CD8-positive, alpha-beta memory T cell (primary cell): ENCODE results near the gene RPRD1A. TPM values are rescaled to one million over a fixed set of nuclear protein-coding genes. Genes with fewer than 3 reads are reported as not detected.
"Not testable (repeated sequence)": the region's sequence is repeated elsewhere in the genome, so short reads cannot be mapped to it uniquely, and the experiment has no call there.

Experiments
- CTCF ChIA-PET: fragments of 350-600 bp; sonication (Branson Sonifier 250); formaldehyde crosslinking; loops from one replicate; lab custom pipeline; 2021; ENCODE audit warnings: antibody characterized with exemption; lab: Charles Lee
- POLR2A ChIA-PET: fragments of 350-600 bp; sonication (Branson Sonifier 250); formaldehyde crosslinking; loops from one replicate; lab custom pipeline; 2021; ENCODE audit warnings: antibody characterized with exemption; lab: Charles Lee
- DNase-seq, 5 donors: peaks; one replicate each; pipeline versions ENCODE4 v3.0.0 to v3.0.0-alpha.2; 2020 to 2022; ENCODE audit warnings: mixed read lengths in 1 of 5
- H3K27ac ChIP-seq: one replicate; pipeline ENCODE4 v1.7.0; 2013; ENCODE audit warnings: low read depth, mild to moderate bottlenecking, low read length, moderate library complexity
- H3K27me3 ChIP-seq: 2 replicates; pipeline ENCODE4 v1.7.0; 2013; ENCODE audit warnings: low read length, mild to moderate bottlenecking; ENCODE audit not compliant: insufficient read depth, poor library complexity, severe bottlenecking
- H3K36me3 ChIP-seq: 2 replicates; pipeline ENCODE4 v1.7.0; 2013; ENCODE audit warnings: mild to moderate bottlenecking, low read length, moderate library complexity; ENCODE audit not compliant: insufficient read depth
- H3K4me1 ChIP-seq: 2 replicates; pipeline ENCODE4 v1.7.0; 2013; ENCODE audit warnings: mild to moderate bottlenecking, low read length, moderate library complexity; ENCODE audit not compliant: insufficient read depth
- H3K4me3 ChIP-seq: 2 replicates; pipeline ENCODE4 v1.7.0; 2013; ENCODE audit warnings: mild to moderate bottlenecking, low read length
- H3K9me3 ChIP-seq: 2 replicates; pipeline ENCODE4 v1.7.0; 2013; ENCODE audit warnings: mild to moderate bottlenecking, low read length
- H3K27ac Mint-ChIP-seq, 8 donors: one replicate each; pipeline ENCODE4 v1.8.0; 2020 to 2021; ENCODE audit warnings: mixed read lengths in 8 of 8, mild to moderate bottlenecking in 6 of 8, inconsistent platforms in 3 of 8, moderate library complexity in 3 of 8
- H3K27me3 Mint-ChIP-seq, 2 donors: one replicate each; pipeline ENCODE4 v1.8.0; 2020 to 2021; ENCODE audit warnings: mixed read lengths in 2 of 2, mild to moderate bottlenecking in 1 of 2, moderate library complexity in 1 of 2
- H3K36me3 Mint-ChIP-seq, 3 donors: one replicate each; pipeline ENCODE4 v1.8.0; 2020 to 2021; ENCODE audit warnings: mixed read lengths in 3 of 3, inconsistent platforms in 1 of 3, mild to moderate bottlenecking in 1 of 3
- H3K4me1 Mint-ChIP-seq, 3 donors: one replicate each; pipeline ENCODE4 v1.8.0; 2020 to 2021; ENCODE audit warnings: mixed read lengths in 3 of 3, inconsistent platforms in 1 of 3, mild to moderate bottlenecking in 1 of 3
- H3K4me3 Mint-ChIP-seq, 7 donors: one replicate each; pipeline ENCODE4 v1.8.0; 2020 to 2021; ENCODE audit warnings: mixed read lengths in 7 of 7, mild to moderate bottlenecking in 6 of 7, moderate library complexity in 4 of 7, inconsistent platforms in 2 of 7
- H3K9me3 Mint-ChIP-seq, 5 donors: one replicate each; pipeline ENCODE4 v1.8.0; 2020 to 2022; ENCODE audit warnings: mixed read lengths in 5 of 5, mild to moderate bottlenecking in 3 of 5, moderate library complexity in 2 of 5, inconsistent platforms in 1 of 5
- polyA plus RNA-seq: library from polyadenylated mRNA; unstranded; fragments of 300-500 nt; fragmentation: Illumina TruSeq; gene quantifications from one replicate; pipeline ENCODE4 v1.2.3, GENCODE V29; 2021
- total RNA-seq, 2 experiments: library from RNA; stranded (reverse); gene quantifications; one replicate each; pipeline ENCODE4 v1.2.3, GENCODE V29; 2021

Gene RPRD1A
- total and polyA plus RNA-seq, 3 experiments from 2014 or later: 8.7 to 23.5 (median 22.0) TPM

DNA sequence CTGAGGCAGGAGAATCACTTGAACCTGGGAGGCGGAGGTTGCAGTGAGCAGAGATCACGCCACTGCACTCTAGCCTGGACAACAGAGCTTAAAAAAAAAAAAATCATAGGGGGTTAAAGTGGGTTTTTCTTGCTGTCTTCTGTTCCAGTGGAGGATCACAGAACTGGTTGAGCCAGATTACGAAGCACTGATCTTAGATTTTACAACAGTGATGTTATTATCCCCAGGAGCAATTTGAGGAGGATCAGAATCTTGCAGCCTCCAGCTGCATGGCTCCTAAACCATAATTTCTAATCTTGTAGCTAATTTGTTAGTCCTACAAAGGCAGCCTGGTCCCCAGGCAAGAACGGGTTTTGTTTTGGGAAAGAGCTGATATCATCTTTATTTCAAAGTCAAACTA, 99.5 kb downstream of the RPRD1A start:
- H3K9me3 Mint-ChIP-seq, H3K9me3 ChIP-seq, H3K27me3 Mint-ChIP-seq, H3K36me3 ChIP-seq, H3K27ac ChIP-seq, DNase-seq, H3K4me3 ChIP-seq, H3K27me3 ChIP-seq: not testable (repeated sequence)
- peak overlapping the region in 1 of 7 donors; percentile 56 for H3K4me3 Mint-ChIP-seq
- ChIA-PET CTCF (interaction anchor here (1.3 kb wide), 1 partner anchor 17 kb away, joined by 4 read pairs; no protein-coding TSS in a partner anchor), POLR2A (interaction anchor here (0.6 kb wide), 1 partner anchor 678 kb away, joined by 3 read pairs; the partner anchor contains the start of gene ZSCAN30)
- H3K27ac Mint-ChIP-seq: peak overlapping the region in 3 of 8 donors; percentile 42 to 79 (median 79)
- H3K4me1 Mint-ChIP-seq: peaks cover 26 to 32% (median 32%) of the 10 kb centered on the region in 3 donors
- peaks cover 28% of the 10 kb centered on the region for H3K4me1 ChIP-seq
- peaks cover 5 to 12% (median 9%) of the 10 kb centered on the region in 3 donors for H3K36me3 Mint-ChIP-seq

GRCh38 chr18:35964319-35964718, 103.0 kb downstream of the RPRD1A start:
- peaks cover 6 to 11% (median 6%) of the 10 kb centered on the region in 3 donors for H3K4me1 Mint-ChIP-seq
- H3K27me3 Mint-ChIP-seq: peaks cover 1 to 6% of the 10 kb centered on the region in 2 donors
- no peak overlapping the region for H3K4me3 ChIP-seq
- H3K4me3 Mint-ChIP-seq: no peak overlapping the region
- CTCF ChIA-PET: no interaction called here
- H3K27ac Mint-ChIP-seq: no peak overlapping the region
- no peak overlapping the region for H3K27ac ChIP-seq
- peaks cover 0 to 7% (median 5%) of the 10 kb centered on the region in 3 donors for H3K36me3 Mint-ChIP-seq
- H3K4me1 ChIP-seq: peaks cover 8% of the 10 kb centered on the region
- H3K9me3 Mint-ChIP-seq: peaks cover 0 to 5% (median 2%) of the 10 kb centered on the region in 5 donors
- H3K9me3 ChIP-seq: no peaks in the 10 kb centered on the region
- POLR2A ChIA-PET: no interaction called here
- DNase-seq: no peak
- H3K36me3 ChIP-seq: no peaks in the 10 kb centered on the region
- H3K27me3 ChIP-seq: no peaks in the 10 kb centered on the region

GRCh38 chr18:35962320-35962719, 105.0 kb downstream of the RPRD1A start:
- Histone ChIP-seq H3K4me1 (no peaks in the 10 kb centered on the region), H3K4me3 (no peak overlapping the region), H3K36me3 (no peaks in the 10 kb centered on the region), H3K9me3 (no peaks in the 10 kb centered on the region), H3K27me3 (no peaks in the 10 kb centered on the region), H3K27ac (no peak overlapping the region)
- H3K4me3 Mint-ChIP-seq: no peak overlapping the region
- DNase-seq: no peak
- ChIA-PET POLR2A (no interaction called here), CTCF (interaction anchor here (1.1 kb wide), 1 partner anchor 12 kb away, joined by 5 read pairs; no protein-coding TSS in a partner anchor)
- no peak overlapping the region for H3K27ac Mint-ChIP-seq
- H3K9me3 Mint-ChIP-seq: peaks cover 0 to 6% (median 4%) of the 10 kb centered on the region in 5 donors
- H3K27me3 Mint-ChIP-seq: peaks cover 2 to 21% of the 10 kb centered on the region in 2 donors
- peaks cover 0 to 6% (median 5%) of the 10 kb centered on the region in 3 donors for H3K36me3 Mint-ChIP-seq
- H3K4me1 Mint-ChIP-seq: no peaks in the 10 kb centered on the region

DNA sequence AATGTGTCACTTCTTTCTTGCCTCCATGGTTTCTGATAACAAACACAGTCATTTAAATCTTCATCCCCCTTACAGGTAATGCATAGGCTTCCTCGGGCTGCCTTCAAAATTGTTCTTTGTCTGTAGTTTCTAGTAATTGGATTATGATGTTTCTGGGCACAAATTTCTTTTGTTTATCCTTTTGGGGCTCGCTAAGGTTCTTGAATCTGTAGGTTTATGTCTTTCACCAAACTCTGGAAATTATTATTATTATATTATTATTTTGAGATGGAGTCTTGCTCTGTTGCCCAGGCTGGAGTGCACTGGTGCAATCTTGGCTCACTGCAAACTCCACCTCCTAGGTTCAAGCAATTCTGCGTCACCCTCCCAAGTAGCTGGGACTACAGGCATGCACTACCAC, 111.1 kb downstream of the RPRD1A start:
- no peaks in the 10 kb centered on the region for H3K36me3 ChIP-seq
- no peaks in the 10 kb centered on the region for H3K4me1 ChIP-seq
- no peak overlapping the region for H3K4me3 ChIP-seq
- CTCF ChIA-PET: no interaction called here
- POLR2A ChIA-PET: no interaction called here
- no peak for DNase-seq
- no peaks in the 10 kb centered on the region for H3K9me3 ChIP-seq
- no peak overlapping the region for H3K27ac ChIP-seq
- no peaks in the 10 kb centered on the region for H3K27me3 ChIP-seq
- Mint-ChIP-seq H3K4me3 (no peak overlapping the region), H3K9me3 (peaks cover 0 to 6% (median 4%) of the 10 kb centered on the region in 5 donors), H3K4me1 (no peaks in the 10 kb centered on the region), H3K27ac (no peak overlapping the region), H3K36me3 (no peaks in the 10 kb centered on the region), H3K27me3 (peaks cover 19 to 62% of the 10 kb centered on the region in 2 donors)

DNA sequence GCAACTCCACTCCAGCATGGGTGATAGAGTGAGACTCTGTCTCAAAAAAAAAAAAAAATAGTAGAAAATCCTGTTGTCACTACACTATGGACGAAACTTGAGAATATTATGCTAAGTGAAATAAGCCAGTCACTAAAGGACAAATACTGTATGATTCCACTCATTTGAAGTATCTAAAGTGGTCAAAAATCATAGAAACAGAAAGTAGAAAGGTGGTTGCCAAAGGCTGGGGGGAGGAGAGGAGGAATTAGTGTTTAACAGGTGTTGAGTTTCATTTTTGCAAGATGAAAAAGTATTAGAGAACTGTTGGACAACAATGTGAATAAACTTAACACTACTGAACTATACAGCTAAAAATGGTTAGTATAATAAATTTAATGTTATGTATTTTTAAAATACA, 113.7 kb downstream of the RPRD1A start:
- Mint-ChIP-seq H3K9me3 (no peaks in the 10 kb centered on the region), H3K4me3 (no peak overlapping the region), H3K27ac (no peak overlapping the region), H3K36me3 (no peaks in the 10 kb centered on the region), H3K27me3 (peaks cover 23 to 67% of the 10 kb centered on the region in 2 donors), H3K4me1 (peaks cover 7 to 12% (median 10%) of the 10 kb centered on the region in 3 donors)
- Histone ChIP-seq H3K4me3 (no peak overlapping the region), H3K27me3 (no peaks in the 10 kb centered on the region), H3K27ac (no peak overlapping the region), H3K4me1 (peaks cover 6% of the 10 kb centered on the region), H3K36me3 (no peaks in the 10 kb centered on the region), H3K9me3 (no peaks in the 10 kb centered on the region)
- CTCF ChIA-PET: no interaction called here
- POLR2A ChIA-PET: no interaction called here
- DNase-seq: no peak

DNA sequence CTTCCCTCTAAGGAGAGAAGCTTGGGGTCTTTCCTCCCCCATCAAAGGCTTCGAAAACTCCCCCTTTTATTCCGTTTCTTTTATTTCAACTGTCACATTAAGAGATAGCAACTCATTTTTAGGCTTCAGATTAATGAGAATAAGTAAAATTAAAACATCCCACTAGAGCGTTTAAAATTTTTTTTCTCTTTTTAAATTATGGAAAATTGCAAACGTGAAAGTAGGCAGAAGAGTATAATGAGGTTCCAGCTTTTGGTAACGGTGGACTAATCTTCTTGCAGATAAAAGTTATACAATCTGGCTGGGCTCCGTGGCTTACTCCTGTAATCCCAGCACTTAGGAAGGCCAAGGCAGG, 116.8 kb downstream of the RPRD1A start:
- POLR2A ChIA-PET: no interaction called here
- no peak overlapping the region for H3K4me3 ChIP-seq
- CTCF ChIA-PET: interaction anchor here (1.0 to 1.7 kb wide), 7 partner anchors 11 to 522 kb away, joined by 3 to 5 read pairs (median 4); no protein-coding TSS in a partner anchor

GRCh38 chr18:35949903-35950627, 117.3 kb downstream of the RPRD1A start:
- peaks cover 7 to 12% (median 10%) of the 10 kb centered on the region in 3 donors for H3K4me1 Mint-ChIP-seq
- POLR2A ChIA-PET: no interaction called here
- peak overlapping the region; percentile 76 to 89 (median 84) for H3K4me3 Mint-ChIP-seq
- Histone ChIP-seq H3K27ac (no peak overlapping the region), H3K9me3 (no peaks in the 10 kb centered on the region), H3K36me3 (no peaks in the 10 kb centered on the region), H3K4me3 (peak overlapping the region; percentile 63), H3K4me1 (peaks cover 6% of the 10 kb centered on the region), H3K27me3 (no peaks in the 10 kb centered on the region)
- DNase-seq: peak; percentile 22 to 72 (median 59)
- H3K36me3 Mint-ChIP-seq: peaks cover 0 to 4% (median 0%) of the 10 kb centered on the region in 3 donors
- CTCF ChIA-PET: interaction anchor here (1.0 to 1.7 kb wide), 7 partner anchors 12 to 521 kb away, joined by 3 to 5 read pairs (median 4); no protein-coding TSS in a partner anchor
- H3K9me3 Mint-ChIP-seq: no peaks in the 10 kb centered on the region
- peaks cover 23 to 44% of the 10 kb centered on the region in 2 donors for H3K27me3 Mint-ChIP-seq
- H3K27ac Mint-ChIP-seq: peak overlapping the region in 1 of 8 donors; percentile 78

More for the DNA sequence above, 116.8 kb downstream of the RPRD1A start:
- no peaks in the 10 kb centered on the region for H3K9me3 Mint-ChIP-seq
- H3K36me3 ChIP-seq: no peaks in the 10 kb centered on the region
- H3K27ac ChIP-seq: no peak overlapping the region
- H3K4me3 Mint-ChIP-seq: peak overlapping the region; percentile 76 to 89 (median 84)
- H3K9me3 ChIP-seq: no peaks in the 10 kb centered on the region
- peaks cover 7 to 12% (median 10%) of the 10 kb centered on the region in 3 donors for H3K4me1 Mint-ChIP-seq
- DNase-seq: no peak
- peaks cover 6% of the 10 kb centered on the region for H3K4me1 ChIP-seq
- no peak overlapping the region for H3K27ac Mint-ChIP-seq
- H3K27me3 ChIP-seq: no peaks in the 10 kb centered on the region
- H3K27me3 Mint-ChIP-seq: peaks cover 23 to 46% of the 10 kb centered on the region in 2 donors
- peaks cover 0 to 4% (median 0%) of the 10 kb centered on the region in 3 donors for H3K36me3 Mint-ChIP-seq

- ChIA-PET POLR2A (no interaction called here), CTCF (interaction anchor here (1.7 kb wide), 2 partner anchors 11 to 13 kb away, joined by 5 read pairs; no protein-coding TSS in a partner anchor)
- Mint-ChIP-seq H3K27ac (no peak overlapping the region), H3K4me3 (peak overlapping the region in 3 of 7 donors; percentile 36 to 85 (median 67)), H3K27me3 (peaks cover 23 to 40% of the 10 kb centered on the region in 2 donors), H3K36me3 (peaks cover 0 to 4% (median 0%) of the 10 kb centered on the region in 3 donors), H3K9me3 (no peaks in the 10 kb centered on the region), H3K4me1 (peaks cover 7 to 12% (median 10%) of the 10 kb centered on the region in 3 donors)
- no peaks in the 10 kb centered on the region for H3K36me3 ChIP-seq
- H3K27ac ChIP-seq: no peak overlapping the region
- H3K4me3 ChIP-seq: no peak overlapping the region
- no peaks in the 10 kb centered on the region for H3K27me3 ChIP-seq
- no peak for DNase-seq
- no peaks in the 10 kb centered on the region for H3K9me3 ChIP-seq
- H3K4me1 ChIP-seq: peaks cover 6% of the 10 kb centered on the region
Measured at GRCh38 chr18:35949090-35949489, 118.3 kb downstream of the RPRD1A start.
